GM19240 (cell line): ENCODE results near the gene PCCA.
"Not testable (repeated sequence)": the region's sequence is repeated elsewhere in the genome, so short reads cannot be mapped to it uniquely, and the experiment has no call there.

Experiments
- DNase-seq: peaks from one replicate; pipeline ENCODE4 v3.0.0; 2011; ENCODE audit warnings: low spot score; ENCODE audit not compliant: insufficient read length

Gene PCCA

GRCh38 chr13:100524688-100525087 lies 435.8 kb downstream of the PCCA start:
- DNase-seq: not testable (repeated sequence)

- DNase-seq: no peak
These were observed 436.8 kb downstream of the PCCA start for GRCh38 chr13:100525453-100526317.

GRCh38 chr13:100526318-100527000 lies 437.6 kb downstream of the PCCA start:
- no peak for DNase-seq

GRCh38 chr13:100527644-100528043 lies 438.8 kb downstream of the PCCA start:
- DNase-seq: no peak

GRCh38 chr13:100528353-100528752 lies 439.5 kb downstream of the PCCA start:
- no peak for DNase-seq

- no peak for DNase-seq
These were observed 439.9 kb downstream of the PCCA start for GRCh38 chr13:100528820-100529219.

- DNase-seq: no peak
These were observed 440.9 kb downstream of the PCCA start for GRCh38 chr13:100529666-100530377.

GRCh38 chr13:100530671-100531213 lies 441.8 kb downstream of the PCCA start:
- no peak for DNase-seq

- DNase-seq: no peak
These were observed 443.3 kb downstream of the PCCA start for GRCh38 chr13:100532090-100532766.

GRCh38 chr13:100532836-100533435 lies 444.0 kb downstream of the PCCA start:
- DNase-seq: no peak

- DNase-seq: no peak
These were observed 444.7 kb downstream of the PCCA start for GRCh38 chr13:100533588-100534041.

GRCh38 chr13:100534147-100534843 lies 445.4 kb downstream of the PCCA start:
- no peak for DNase-seq

GRCh38 chr13:100534911-100535310 lies 446.0 kb downstream of the PCCA start:
- DNase-seq: no peak

GRCh38 chr13:100535426-100536135 lies 446.7 kb downstream of the PCCA start:
- DNase-seq: no peak

- no peak for DNase-seq
These were observed 447.8 kb downstream of the PCCA start for GRCh38 chr13:100536643-100537180.

GRCh38 chr13:100537486-100537885 lies 448.6 kb downstream of the PCCA start:
- DNase-seq: no peak

- DNase-seq: no peak
These were observed 449.1 kb downstream of the PCCA start for GRCh38 chr13:100537951-100538462.

GRCh38 chr13:100540621-100541020 lies 451.7 kb downstream of the PCCA start:
- no peak for DNase-seq
